NCI-H146 treated with DMSO at 0.1 percent for 48 hours (cell line): Measurements from ENCODE around the gene CD101.

Experiments used
- DNase-seq: peaks from one replicate; lab custom pipeline; 2025; ENCODE audit not compliant: unreplicated experiment; lab: John Stamatoyannopoulos, UW

The CD101 gene

GRCh38 chr1:117051224-117052064 is 49.9 kb downstream of the CD101 start:
- no peak for DNase-seq

- no peak for DNase-seq
Measured at GRCh38 chr1:117054068-117054467, 52.5 kb downstream of the CD101 start.

- no peak for DNase-seq
Measured at GRCh38 chr1:117058810-117059209, 57.2 kb downstream of the CD101 start.

GRCh38 chr1:117059334-117059677 is 57.7 kb downstream of the CD101 start:
- peak; percentile 62 for DNase-seq

GRCh38 chr1:117059678-117060440 is 58.3 kb downstream of the CD101 start, which contains the start of gene TTF2:
TTF2 (plus strand) TSS chr1:117060326; CDS start chr1:117060347, 21 bp downstream.
- DNase-seq: peak; percentile 99

GRCh38 chr1:117060441-117061317 is 59.1 kb downstream of the CD101 start:
- no peak for DNase-seq

GRCh38 chr1:117061986-117062415 is 60.4 kb downstream of the CD101 start:
- DNase-seq: no peak

- no peak for DNase-seq
Measured at GRCh38 chr1:117066367-117066766, 64.8 kb downstream of the CD101 start.

GRCh38 chr1:117067533-117068370 is 66.2 kb downstream of the CD101 start:
- DNase-seq: peak; percentile 10

- DNase-seq: no peak
Measured at GRCh38 chr1:117068580-117068979, 67.0 kb downstream of the CD101 start.

- DNase-seq: no peak
Measured at GRCh38 chr1:117069220-117069844, 67.8 kb downstream of the CD101 start.

GRCh38 chr1:117070124-117070523 is 68.6 kb downstream of the CD101 start:
- DNase-seq: no peak

GRCh38 chr1:117076648-117077047 is 75.1 kb downstream of the CD101 start:
- no peak for DNase-seq

- no peak for DNase-seq
Measured at GRCh38 chr1:117077267-117077666, 75.7 kb downstream of the CD101 start.

GRCh38 chr1:117079737-117080136 is 78.2 kb downstream of the CD101 start:
- DNase-seq: no peak

GRCh38 chr1:117084231-117084630 is 82.7 kb downstream of the CD101 start:
- no peak for DNase-seq
